Cardiac muscle cell (in vitro differentiated cells and primary cell): ENCODE measurements around the gene ADGRL2. TPM values are rescaled to one million over a fixed set of nuclear protein-coding genes. Genes with fewer than 3 reads are reported as not detected.

Experiments
- DNase-seq, 2 donors: peaks; one replicate each; pipeline versions ENCODE4 v3.0.0 to v3.0.0-alpha.2; 2010 to 2017; ENCODE audit warnings: low read depth in 1 of 2, low spot score in 1 of 2
- H3K27ac ChIP-seq: fragments of 200-600 bp; sonication (generic); 2 replicates; pipeline ENCODE4 v1.5.1; 2016
- H3K27me3 ChIP-seq: fragments of 200-600 bp; sonication (generic); 2 replicates; pipeline ENCODE4 v1.6.0; 2016; ENCODE audit warnings: control low read depth
- H3K36me3 ChIP-seq: fragments of 200-600 bp; sonication (generic); 2 replicates; pipeline ENCODE4 v1.5.1; 2016; ENCODE audit warnings: control low read depth
- H3K4me1 ChIP-seq: fragments of 200-600 bp; sonication (generic); 2 replicates; pipeline ENCODE4 v1.8.1; 2017; ENCODE audit warnings: low read depth, mild to moderate bottlenecking, mixed run types
- H3K4me3 ChIP-seq: fragments of 200-600 bp; sonication (generic); 2 replicates; pipeline ENCODE4 v1.5.1; 2016; ENCODE audit warnings: mild to moderate bottlenecking
- H3K9me3 ChIP-seq: fragments of 200-600 bp; sonication (generic); 2 replicates; pipeline ENCODE4 v1.5.1; 2017; ENCODE audit warnings: low read depth, mild to moderate bottlenecking, control low read depth
- polyA plus RNA-seq: library from polyadenylated mRNA; unstranded; fragments of >200 nt; fragmentation: Nextera tagmentation; extraction: Ambion mirVana; gene quantifications from 2 replicates; pipeline ENCODE4 v1.2.1, GENCODE V29; 2016
- total RNA-seq: library from RNA; depleted of rRNA; stranded (reverse); fragments of >200 nt; gene quantifications from 2 replicates; pipeline ENCODE4 v1.2.3, GENCODE V29; 2016
- TF ChIP-seq, protein P1 (sequence below): IDR thresholded peaks from 2 replicates; pipeline ENCODE4 v1.5.1; 2012; ENCODE audit warnings: low read depth, mild to moderate bottlenecking, low read length

Gene ADGRL2
- total and polyA plus RNA-seq, 2 experiments from 2014 or later: 34.1 to 70.3 TPM

DNA sequence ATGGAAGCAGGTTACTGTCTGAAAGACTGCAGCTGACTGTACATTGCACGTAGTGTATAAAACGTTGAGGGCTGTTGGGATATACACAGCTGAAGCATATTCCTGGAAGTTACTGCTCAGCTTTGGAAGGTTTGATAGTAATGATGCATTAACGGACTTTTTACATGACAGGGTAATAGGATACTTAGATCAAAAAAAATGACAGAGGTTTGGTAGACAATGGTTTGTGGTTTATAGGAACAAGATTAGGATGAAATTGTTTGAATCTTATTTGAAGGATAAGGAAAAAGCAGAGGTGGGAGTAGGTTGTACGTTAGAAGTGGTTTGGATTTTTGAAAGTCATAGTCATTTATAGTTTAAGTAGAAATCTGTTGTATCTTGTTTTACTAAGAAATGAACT, 33.0 kb downstream of the ADGRL2 start:
- TF ChIP-seq, protein P1, sequence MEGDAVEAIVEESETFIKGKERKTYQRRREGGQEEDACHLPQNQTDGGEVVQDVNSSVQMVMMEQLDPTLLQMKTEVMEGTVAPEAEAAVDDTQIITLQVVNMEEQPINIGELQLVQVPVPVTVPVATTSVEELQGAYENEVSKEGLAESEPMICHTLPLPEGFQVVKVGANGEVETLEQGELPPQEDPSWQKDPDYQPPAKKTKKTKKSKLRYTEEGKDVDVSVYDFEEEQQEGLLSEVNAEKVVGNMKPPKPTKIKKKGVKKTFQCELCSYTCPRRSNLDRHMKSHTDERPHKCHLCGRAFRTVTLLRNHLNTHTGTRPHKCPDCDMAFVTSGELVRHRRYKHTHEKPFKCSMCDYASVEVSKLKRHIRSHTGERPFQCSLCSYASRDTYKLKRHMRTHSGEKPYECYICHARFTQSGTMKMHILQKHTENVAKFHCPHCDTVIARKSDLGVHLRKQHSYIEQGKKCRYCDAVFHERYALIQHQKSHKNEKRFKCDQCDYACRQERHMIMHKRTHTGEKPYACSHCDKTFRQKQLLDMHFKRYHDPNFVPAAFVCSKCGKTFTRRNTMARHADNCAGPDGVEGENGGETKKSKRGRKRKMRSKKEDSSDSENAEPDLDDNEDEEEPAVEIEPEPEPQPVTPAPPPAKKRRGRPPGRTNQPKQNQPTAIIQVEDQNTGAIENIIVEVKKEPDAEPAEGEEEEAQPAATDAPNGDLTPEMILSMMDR: no peak
- H3K27ac ChIP-seq: peak overlapping the region; percentile 9
- H3K4me1 ChIP-seq: peaks cover 25% of the 10 kb centered on the region
- no peak overlapping the region for H3K4me3 ChIP-seq
- no peaks in the 10 kb centered on the region for H3K27me3 ChIP-seq
- H3K9me3 ChIP-seq: no peaks in the 10 kb centered on the region
- no peaks in the 10 kb centered on the region for H3K36me3 ChIP-seq
- peak in 1 of 2 donors; percentile 27 for DNase-seq

DNA sequence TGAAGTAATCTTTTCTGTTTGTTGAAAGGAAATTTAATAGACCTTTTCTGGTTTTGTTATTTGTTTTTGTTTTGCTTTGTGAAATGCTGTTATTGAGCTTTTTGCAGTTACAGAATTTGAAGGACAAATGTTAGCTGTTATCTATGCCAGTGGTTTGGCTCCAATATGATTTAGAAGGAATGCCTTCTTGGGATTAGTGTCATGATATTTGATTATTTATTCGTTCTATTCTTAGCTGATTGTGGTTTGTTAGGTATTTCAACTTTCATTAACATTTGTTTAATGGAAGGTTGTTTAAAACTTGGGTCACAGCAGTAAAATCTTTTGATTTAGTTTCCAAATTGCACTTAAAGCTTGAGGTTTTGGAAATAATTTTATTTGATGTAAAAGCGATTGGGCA, 33.5 kb downstream of the ADGRL2 start:
- TF ChIP-seq, protein P1: no peak
- no peaks in the 10 kb centered on the region for H3K27me3 ChIP-seq
- peak in 1 of 2 donors; percentile 29 for DNase-seq
- H3K9me3 ChIP-seq: no peaks in the 10 kb centered on the region
- H3K27ac ChIP-seq: peak overlapping the region; percentile 33
- H3K4me3 ChIP-seq: no peak overlapping the region
- H3K36me3 ChIP-seq: no peaks in the 10 kb centered on the region
- H3K4me1 ChIP-seq: peaks cover 25% of the 10 kb centered on the region

DNA sequence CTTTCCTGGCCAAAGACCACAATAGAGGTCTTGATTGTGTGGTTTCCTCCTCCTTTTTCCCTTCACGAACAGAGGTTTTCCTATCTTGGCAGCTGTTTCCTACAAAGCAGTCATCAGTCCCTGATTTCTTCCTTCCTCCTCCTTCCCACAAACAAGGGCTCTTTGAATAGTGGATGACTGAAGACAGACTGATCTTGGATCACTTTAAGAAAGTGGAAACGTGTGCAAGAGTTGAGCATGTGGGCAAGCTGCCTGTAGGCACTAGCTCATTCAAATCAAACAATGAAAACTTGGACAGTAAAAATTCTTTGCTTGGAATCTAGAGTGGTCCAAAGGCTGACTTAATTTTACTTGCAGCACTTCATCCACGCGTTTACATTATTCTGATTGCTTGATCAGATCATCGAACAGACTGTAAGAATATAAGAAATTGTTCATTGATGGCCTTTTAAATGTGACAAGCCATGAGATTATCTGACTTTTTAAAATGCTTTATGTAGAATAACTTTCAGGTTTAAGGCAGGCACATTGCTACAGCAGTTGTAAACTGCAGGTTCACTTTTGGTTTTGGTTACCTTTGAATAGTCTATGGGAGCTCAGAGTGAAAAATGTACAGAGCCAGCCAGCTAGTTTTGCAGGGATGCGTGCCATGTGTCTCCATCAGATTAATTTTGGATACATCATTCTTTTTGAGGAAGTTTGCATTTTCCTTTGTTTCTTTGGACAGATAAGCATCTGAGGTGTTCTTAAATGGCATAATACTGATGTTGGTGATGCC, 34.4 kb downstream of the ADGRL2 start:
- Histone ChIP-seq H3K4me1 (peaks cover 25% of the 10 kb centered on the region), H3K4me3 (no peak overlapping the region), H3K27me3 (no peaks in the 10 kb centered on the region), H3K27ac (peak overlapping the region; percentile 31), H3K9me3 (no peaks in the 10 kb centered on the region), H3K36me3 (no peaks in the 10 kb centered on the region)
- peak in 1 of 2 donors; percentile 87 for DNase-seq
- TF ChIP-seq, protein P1: no peak

DNA sequence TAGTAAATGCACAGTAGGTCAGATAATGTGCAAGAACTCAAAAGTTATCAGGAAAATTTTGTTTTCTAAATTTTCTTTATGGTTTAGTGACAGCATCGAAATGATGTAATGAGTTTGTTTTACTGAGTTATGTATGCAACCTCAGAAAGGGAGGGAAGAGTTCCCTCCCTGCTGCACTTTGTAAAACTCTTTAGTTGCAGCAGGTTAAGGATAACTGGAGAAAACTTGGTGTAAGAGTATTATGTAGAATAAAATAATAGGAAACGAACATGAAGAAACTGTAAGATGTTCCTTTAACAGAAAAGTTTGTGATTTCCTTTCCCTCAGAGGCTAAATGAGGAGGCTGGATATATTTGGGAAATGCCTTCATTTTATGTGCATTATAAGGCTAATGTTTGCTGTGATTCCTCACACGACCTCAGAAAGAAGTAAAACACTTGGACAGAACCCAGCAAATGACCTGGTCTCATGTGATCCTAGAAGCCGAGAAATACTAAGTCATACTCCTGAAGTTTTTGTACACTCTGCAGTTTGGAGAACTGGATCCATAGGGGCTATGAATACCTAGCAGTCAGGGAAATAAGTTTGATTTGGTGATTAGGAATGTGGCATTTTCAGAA, 35.4 kb downstream of the ADGRL2 start:
- Histone ChIP-seq H3K27me3 (no peaks in the 10 kb centered on the region), H3K27ac (peak overlapping the region; percentile 15), H3K36me3 (no peaks in the 10 kb centered on the region), H3K4me1 (peaks cover 25% of the 10 kb centered on the region), H3K4me3 (no peak overlapping the region), H3K9me3 (no peaks in the 10 kb centered on the region)
- DNase-seq: no peak
- TF ChIP-seq, protein P1: no peak

DNA sequence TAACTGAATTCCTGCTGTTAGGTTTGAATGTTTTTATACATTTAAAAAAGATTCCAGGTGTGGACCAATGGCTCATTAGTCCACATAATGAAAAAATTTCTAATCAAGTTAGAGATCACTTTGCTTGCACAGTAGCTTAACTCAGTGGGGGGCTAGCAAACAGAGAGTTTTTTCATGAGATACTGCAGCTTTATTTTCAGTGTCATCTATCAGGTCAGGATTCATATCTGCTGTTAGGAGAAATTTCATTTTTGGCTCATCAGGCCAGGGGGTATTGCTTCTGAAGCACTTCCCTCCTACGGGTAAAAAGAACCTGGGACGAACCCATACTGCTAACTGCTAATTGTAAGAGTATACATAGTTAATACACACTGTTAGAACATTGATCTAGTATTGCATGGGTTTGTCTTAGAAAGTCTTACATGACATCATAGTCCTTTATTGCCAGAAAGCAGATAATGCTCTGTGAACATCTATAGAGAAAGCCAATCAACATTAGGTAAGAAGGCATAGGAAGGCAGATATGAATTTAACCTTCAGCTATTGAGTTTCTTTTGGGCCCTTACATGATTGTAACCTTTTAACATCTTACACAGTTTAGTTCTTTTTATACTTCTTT, 38.0 kb downstream of the ADGRL2 start:
- no peaks in the 10 kb centered on the region for H3K36me3 ChIP-seq
- H3K4me1 ChIP-seq: peaks cover 21% of the 10 kb centered on the region
- H3K4me3 ChIP-seq: no peak overlapping the region
- H3K27ac ChIP-seq: no peak overlapping the region
- H3K9me3 ChIP-seq: no peaks in the 10 kb centered on the region
- no peaks in the 10 kb centered on the region for H3K27me3 ChIP-seq
- DNase-seq: no peak
- TF ChIP-seq, protein P1: no peak
